ENCODE results near the gene NPHP4.

DNA sequence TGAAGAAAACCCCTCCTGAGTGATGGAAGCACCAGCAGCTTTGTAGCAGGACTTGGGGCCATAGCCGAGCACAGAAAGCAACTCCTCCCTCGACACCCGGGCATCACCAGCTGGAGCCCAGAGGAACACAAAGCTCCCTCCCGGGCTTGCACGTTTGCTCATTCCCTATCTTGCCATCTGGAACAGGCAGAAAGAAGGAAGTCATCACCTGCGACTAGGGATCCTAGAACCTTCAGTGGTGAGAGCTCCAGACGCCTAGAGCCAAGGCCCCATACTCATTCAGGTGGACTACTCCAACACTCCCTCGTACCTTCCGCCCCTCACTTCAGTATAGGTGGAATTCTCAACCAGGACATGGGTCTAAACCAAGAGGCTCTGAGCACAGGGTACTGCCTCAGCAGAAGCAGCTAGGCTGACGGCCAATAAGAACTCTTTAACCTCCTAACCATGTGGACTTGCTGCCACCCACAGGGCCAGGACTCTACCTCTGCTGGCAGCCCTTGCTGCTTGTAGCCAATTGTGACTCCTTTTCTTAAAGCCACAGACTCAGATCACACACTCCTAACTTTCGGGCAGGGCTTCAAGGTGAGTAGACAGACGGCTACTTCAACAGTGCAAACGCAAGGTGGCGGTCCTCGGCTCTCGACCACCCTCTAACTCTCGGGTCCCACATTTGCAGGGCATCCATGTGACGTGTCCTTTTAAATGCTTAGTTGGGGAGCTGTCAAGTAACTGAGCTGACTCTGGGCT is 65.4 kb downstream of the NPHP4 start:
- TF ChIP-seq, protein P1, sequence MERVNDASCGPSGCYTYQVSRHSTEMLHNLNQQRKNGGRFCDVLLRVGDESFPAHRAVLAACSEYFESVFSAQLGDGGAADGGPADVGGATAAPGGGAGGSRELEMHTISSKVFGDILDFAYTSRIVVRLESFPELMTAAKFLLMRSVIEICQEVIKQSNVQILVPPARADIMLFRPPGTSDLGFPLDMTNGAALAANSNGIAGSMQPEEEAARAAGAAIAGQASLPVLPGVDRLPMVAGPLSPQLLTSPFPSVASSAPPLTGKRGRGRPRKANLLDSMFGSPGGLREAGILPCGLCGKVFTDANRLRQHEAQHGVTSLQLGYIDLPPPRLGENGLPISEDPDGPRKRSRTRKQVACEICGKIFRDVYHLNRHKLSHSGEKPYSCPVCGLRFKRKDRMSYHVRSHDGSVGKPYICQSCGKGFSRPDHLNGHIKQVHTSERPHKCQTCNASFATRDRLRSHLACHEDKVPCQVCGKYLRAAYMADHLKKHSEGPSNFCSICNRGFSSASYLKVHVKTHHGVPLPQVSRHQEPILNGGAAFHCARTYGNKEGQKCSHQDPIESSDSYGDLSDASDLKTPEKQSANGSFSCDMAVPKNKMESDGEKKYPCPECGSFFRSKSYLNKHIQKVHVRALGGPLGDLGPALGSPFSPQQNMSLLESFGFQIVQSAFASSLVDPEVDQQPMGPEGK (CRISPR knock-in tag; IDR thresholded peaks at IDR 0.05; ENCODE audit: borderline replicate concordance), result no peak
- TF ChIP-seq ZNF8 (CRISPR knock-in tag; IDR thresholded peaks at IDR 0.05), result no peak
